ENCODE measurements around the gene NDUFB2. TPM values are rescaled to one million over a fixed set of nuclear protein-coding genes. Genes with fewer than 3 reads are reported as not detected.
A peak's percentile ranks its signal among the peaks of the same experiment; 100 is the strongest.

The NDUFB2 gene
- total RNA-seq, 4 donors from 2014 or later = 128 to 216 (median 173) TPM

DNA sequence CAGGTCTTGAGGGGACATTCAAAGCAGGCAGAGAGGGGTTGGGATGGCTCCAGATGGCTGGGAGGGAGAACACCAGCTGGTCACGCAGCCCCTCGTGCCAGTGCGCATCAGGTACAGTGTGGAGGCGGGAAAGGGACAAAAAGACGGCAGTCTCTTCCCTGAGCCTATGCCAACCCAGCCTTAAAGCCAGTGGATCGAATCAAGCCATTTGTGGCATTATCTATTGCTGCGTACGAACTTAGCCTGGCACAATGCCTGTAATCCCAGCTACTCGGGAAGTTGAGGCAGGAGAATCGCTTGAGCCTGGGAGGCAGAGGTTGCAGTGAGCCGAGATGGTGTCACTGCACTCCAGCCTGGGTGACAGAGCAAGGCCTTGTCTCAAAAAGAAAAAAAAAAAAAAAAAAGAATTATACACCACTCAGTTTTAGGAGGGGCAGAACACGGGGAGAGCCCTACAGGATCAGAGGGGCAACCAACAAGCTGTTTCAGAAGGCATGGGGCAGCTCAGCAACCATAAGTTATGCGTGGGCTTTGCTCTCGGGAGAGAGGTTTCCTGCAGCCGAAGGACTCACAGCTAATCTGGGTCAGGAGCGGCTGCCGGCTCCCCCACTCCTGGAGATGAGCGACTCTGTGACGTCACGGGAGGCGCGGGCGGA, 356 bp upstream of the NDUFB2 start:
- DNase-seq = peak in 2 of 3 donors; percentile 98
- Histone ChIP-seq H3K36me3 (peaks cover 0 to 8% (median 0%) of the 10 kb centered on the region in 3 donors), H3K27ac (peak overlapping the region; percentile 91 to 94 (median 92)), H3K9me3 (no peaks in the 10 kb centered on the region), H3K4me3 (peak overlapping the region; percentile 79 to 98 (median 88)), H3K4me1 (peaks cover 0 to 20% (median 8%) of the 10 kb centered on the region in 4 donors), H3K27me3 (no peaks in the 10 kb centered on the region)
- TF ChIP-seq POLR2A (IDR thresholded peaks at IDR 0.05) = no peak
- TF ChIP-seq, protein P1, sequence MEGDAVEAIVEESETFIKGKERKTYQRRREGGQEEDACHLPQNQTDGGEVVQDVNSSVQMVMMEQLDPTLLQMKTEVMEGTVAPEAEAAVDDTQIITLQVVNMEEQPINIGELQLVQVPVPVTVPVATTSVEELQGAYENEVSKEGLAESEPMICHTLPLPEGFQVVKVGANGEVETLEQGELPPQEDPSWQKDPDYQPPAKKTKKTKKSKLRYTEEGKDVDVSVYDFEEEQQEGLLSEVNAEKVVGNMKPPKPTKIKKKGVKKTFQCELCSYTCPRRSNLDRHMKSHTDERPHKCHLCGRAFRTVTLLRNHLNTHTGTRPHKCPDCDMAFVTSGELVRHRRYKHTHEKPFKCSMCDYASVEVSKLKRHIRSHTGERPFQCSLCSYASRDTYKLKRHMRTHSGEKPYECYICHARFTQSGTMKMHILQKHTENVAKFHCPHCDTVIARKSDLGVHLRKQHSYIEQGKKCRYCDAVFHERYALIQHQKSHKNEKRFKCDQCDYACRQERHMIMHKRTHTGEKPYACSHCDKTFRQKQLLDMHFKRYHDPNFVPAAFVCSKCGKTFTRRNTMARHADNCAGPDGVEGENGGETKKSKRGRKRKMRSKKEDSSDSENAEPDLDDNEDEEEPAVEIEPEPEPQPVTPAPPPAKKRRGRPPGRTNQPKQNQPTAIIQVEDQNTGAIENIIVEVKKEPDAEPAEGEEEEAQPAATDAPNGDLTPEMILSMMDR (IDR thresholded peaks at IDR 0.05) = no peak

- no peaks in the 10 kb centered on the region for H3K9me3 ChIP-seq
- DNase-seq = peak in 1 of 3 donors; percentile 44
- TF ChIP-seq, protein P1 (IDR thresholded peaks at IDR 0.05) = peak in 1 of 6 experiments; percentile 2
- no peak for TF ChIP-seq POLR2A (IDR thresholded peaks at IDR 0.05)
- H3K27me3 ChIP-seq = no peaks in the 10 kb centered on the region
- peak overlapping the region; percentile 79 to 98 (median 88) for H3K4me3 ChIP-seq
- peak overlapping the region; percentile 91 to 94 (median 92) for H3K27ac ChIP-seq
- peaks cover 0 to 20% (median 8%) of the 10 kb centered on the region in 4 donors for H3K4me1 ChIP-seq
- no peaks in the 10 kb centered on the region for H3K36me3 ChIP-seq
Measured at GRCh38 chr7:140697447-140698143, 1.1 kb downstream of the NDUFB2 start.

DNA sequence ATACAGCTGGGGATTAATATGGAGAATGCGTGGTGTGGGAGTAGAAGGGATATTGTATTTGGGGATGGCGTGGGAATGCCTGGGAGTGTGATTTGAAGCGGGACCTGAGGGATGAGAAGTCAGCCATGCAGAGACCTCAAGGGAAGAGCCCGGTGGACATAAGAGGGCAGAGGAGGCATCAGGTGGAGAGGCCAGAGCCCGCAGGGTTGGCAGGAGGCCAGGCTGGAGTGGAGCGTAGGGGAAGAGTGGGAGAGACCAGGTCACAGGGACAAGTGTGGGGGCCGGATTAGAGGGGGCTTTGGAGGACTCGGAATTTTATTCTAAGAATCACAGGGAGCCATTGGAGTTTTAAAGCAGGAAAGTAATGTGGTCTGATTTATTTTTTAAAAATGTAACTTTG, 2.0 kb downstream of the NDUFB2 start:
- no peaks in the 10 kb centered on the region for H3K27me3 ChIP-seq
- DNase-seq = peak in 1 of 3 donors; percentile 45
- H3K4me3 ChIP-seq = no peak overlapping the region
- peaks cover 0 to 20% (median 8%) of the 10 kb centered on the region in 4 donors for H3K4me1 ChIP-seq
- H3K9me3 ChIP-seq = no peaks in the 10 kb centered on the region
- no peak overlapping the region for H3K27ac ChIP-seq
- TF ChIP-seq, protein P1 (IDR thresholded peaks at IDR 0.05) = no peak
- no peak for TF ChIP-seq POLR2A (IDR thresholded peaks at IDR 0.05)
- no peaks in the 10 kb centered on the region for H3K36me3 ChIP-seq

DNA sequence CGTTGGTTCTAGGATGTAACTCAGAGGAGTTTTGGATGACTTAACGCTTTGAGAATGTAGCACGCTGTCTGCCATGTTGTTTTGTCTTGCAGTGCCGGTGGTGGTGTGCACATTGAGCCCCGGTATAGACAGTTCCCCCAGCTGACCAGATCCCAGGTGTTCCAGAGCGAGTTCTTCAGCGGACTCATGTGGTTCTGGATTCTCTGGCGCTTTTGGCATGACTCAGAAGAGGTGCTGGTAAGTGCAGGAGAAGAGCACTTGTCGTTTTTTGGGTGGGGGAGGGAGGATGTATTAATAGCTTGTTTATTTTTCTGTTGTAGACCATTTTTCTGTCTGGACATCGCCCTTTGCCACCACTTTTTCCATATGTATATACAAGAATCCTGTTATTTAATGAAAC, 6.3 kb downstream of the NDUFB2 start:
- no peak overlapping the region for H3K4me3 ChIP-seq
- TF ChIP-seq POLR2A (IDR thresholded peaks at IDR 0.05) = no peak
- TF ChIP-seq, protein P1 (IDR thresholded peaks at IDR 0.05) = no peak
- H3K27me3 ChIP-seq = no peaks in the 10 kb centered on the region
- peaks cover 0 to 31% (median 0%) of the 10 kb centered on the region in 3 donors for H3K36me3 ChIP-seq
- H3K27ac ChIP-seq = no peak overlapping the region
- DNase-seq = no peak
- H3K4me1 ChIP-seq = peaks cover 0 to 10% (median 4%) of the 10 kb centered on the region in 4 donors
- H3K9me3 ChIP-seq = no peaks in the 10 kb centered on the region

DNA sequence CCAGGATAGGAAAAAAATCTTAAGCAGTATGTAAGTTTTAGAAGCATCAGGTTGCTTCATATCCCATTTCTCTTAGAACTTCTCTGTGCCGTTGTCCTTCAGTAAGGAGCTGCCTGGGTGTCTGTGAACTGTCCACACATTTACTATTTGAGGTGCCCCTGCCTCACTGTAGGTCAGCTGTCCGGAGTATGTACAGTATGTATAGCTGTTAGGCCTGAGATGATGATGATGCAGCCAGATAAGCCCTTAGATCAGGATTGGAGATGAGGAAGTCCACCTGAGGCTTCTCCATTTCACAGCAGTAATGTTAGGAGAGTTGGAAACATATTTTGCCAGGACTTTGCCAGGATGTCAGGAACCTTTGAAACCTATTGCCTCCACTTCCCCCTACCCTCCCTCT, 7.7 kb downstream of the NDUFB2 start:
- Histone ChIP-seq H3K36me3 (peaks cover 0 to 31% (median 0%) of the 10 kb centered on the region in 3 donors), H3K27ac (no peak overlapping the region), H3K9me3 (no peaks in the 10 kb centered on the region), H3K4me1 (no peaks in the 10 kb centered on the region), H3K4me3 (no peak overlapping the region), H3K27me3 (no peaks in the 10 kb centered on the region)
- no peak for DNase-seq
- TF ChIP-seq, protein P1 (IDR thresholded peaks at IDR 0.05) = no peak
- no peak for TF ChIP-seq POLR2A (IDR thresholded peaks at IDR 0.05)

Data from Peyer's patch (tissue), 4 donors.